BLaER1 (cell line): ENCODE measurements around the gene UNC50.

Experiments
- H3K27ac ChIP-seq: shearing (Covaris generic); formaldehyde crosslinking; 2 replicates; pipeline ENCODE4 v1.8.1; 2022
- H3K27me3 ChIP-seq: shearing (Covaris generic); formaldehyde crosslinking; 2 replicates; pipeline ENCODE4 v1.8.1; 2022
- H3K36me3 ChIP-seq: shearing (Covaris generic); formaldehyde crosslinking; 2 replicates; pipeline ENCODE4 v1.8.1; 2022
- H3K4me1 ChIP-seq: shearing (Covaris generic); formaldehyde crosslinking; 2 replicates; pipeline ENCODE4 v1.8.1; 2022
- H3K4me2 ChIP-seq: shearing (Covaris generic); formaldehyde crosslinking; 2 replicates; pipeline ENCODE4 v1.8.1; 2022
- H3K4me3 ChIP-seq: shearing (Covaris generic); formaldehyde crosslinking; 2 replicates; pipeline ENCODE4 v1.8.1; 2022
- H3K9ac ChIP-seq: shearing (Covaris generic); formaldehyde crosslinking; 2 replicates; pipeline ENCODE4 v1.8.1; 2022
- H3K9me3 ChIP-seq: shearing (Covaris generic); formaldehyde crosslinking; 2 replicates; pipeline ENCODE4 v1.8.1; 2022
- H4K20me1 ChIP-seq: shearing (Covaris generic); formaldehyde crosslinking; 2 replicates; pipeline ENCODE4 v1.8.1; 2022
- Cebpa-rat ChIP-seq: shearing (Covaris generic); IDR thresholded peaks from 2 replicates; pipeline ENCODE4 v1.8.1; 2022

The UNC50 gene

GRCh38 chr2:98565941-98566340, 42.4 kb upstream of the UNC50 start:
- Histone ChIP-seq H3K9me3 (no peaks in the 10 kb centered on the region), H3K27ac (no peak overlapping the region), H3K27me3 (no peaks in the 10 kb centered on the region), H3K4me3 (no peak overlapping the region), H4K20me1 (0 out of 2 replicates have a peak, but pooled peaks cover 10% of the 10 kb centered on the region), H3K4me2 (no peak overlapping the region), H3K4me1 (peaks cover 23% of the 10 kb centered on the region), H3K9ac (no peak overlapping the region), H3K36me3 (peaks cover 83% of the 10 kb centered on the region)
- no peak for TF ChIP-seq Cebpa-rat

DNA sequence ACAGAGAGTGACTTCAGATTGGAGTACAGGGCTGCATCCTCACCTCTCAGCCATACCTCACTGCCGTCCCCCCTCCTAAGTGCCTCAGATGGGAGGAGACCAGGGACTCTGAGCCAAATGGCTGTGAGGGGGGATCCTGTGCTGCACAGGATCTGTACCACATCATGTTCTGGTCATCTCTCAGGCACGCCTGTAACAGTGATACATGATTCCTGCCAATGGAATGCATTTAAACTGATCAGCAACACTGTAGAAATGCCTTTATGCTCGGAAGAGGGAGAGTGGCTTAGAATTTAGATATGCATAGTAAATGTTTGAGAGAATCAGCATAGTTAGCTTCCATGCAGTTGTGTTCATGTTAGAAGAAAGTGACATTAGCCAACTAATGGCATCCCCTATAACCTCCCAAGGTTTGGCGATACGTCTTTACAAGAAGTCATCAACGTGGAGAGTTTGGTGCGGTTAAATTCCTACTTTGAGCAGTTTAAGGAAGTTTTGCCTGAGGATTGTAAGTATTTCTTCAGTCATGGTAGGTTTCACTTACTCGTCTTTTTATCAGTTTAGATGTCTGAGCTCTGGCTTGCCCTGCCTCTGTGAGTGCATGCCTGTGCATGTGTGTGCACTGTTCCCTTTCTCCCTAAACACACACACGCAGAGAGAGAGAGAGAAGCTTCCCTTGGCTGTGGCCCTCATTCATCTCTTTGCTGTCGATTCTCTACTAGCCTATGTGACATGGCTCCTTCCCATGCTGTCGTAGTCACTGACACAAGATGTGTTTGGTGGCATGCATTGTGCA, 40.0 kb upstream of the UNC50 start:
- Histone ChIP-seq H3K9me3 (no peaks in the 10 kb centered on the region), H3K27ac (no peak overlapping the region), H3K27me3 (no peaks in the 10 kb centered on the region), H3K4me3 (no peak overlapping the region), H3K9ac (no peak overlapping the region), H3K36me3 (peaks cover 100% of the 10 kb centered on the region), H4K20me1 (0 out of 2 replicates have a peak, but pooled peaks cover 10% of the 10 kb centered on the region), H3K4me2 (no peak overlapping the region), H3K4me1 (peaks cover 10% of the 10 kb centered on the region; the same call in 1 of the 2 replicates)
- no peak for TF ChIP-seq Cebpa-rat

- no peak for TF ChIP-seq Cebpa-rat
- Histone ChIP-seq H3K27ac (no peak overlapping the region), H4K20me1 (0 out of 2 replicates have a peak, but pooled peaks cover 10% of the 10 kb centered on the region), H3K9me3 (no peaks in the 10 kb centered on the region), H3K4me2 (no peak overlapping the region), H3K36me3 (peaks cover 100% of the 10 kb centered on the region), H3K9ac (no peak overlapping the region), H3K4me1 (peaks cover 10% of the 10 kb centered on the region; the same call in 1 of the 2 replicates), H3K27me3 (no peaks in the 10 kb centered on the region), H3K4me3 (no peak overlapping the region)
Measured at GRCh38 chr2:98569197-98569793, 39.1 kb upstream of the UNC50 start.

DNA sequence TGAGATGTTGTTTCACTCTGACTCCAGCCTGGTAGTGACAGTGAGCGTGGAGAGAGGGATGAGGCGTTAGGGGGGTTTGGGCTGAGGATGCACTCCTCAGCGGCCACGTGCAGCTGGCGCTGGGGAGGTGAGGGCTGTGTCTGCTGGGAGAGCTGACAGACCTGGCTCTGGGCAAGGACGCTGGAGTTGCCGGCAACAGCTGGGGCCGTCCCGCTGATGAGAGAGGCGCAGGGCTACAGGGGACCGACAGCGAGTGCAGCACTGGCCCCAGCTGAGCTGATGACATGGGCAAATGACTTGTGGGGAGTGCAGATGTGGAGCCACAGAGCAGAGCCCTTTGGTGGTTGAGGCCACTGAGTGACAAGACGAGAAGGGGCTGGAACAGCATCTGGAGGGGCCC, 38.5 kb upstream of the UNC50 start:
- 0 out of 2 replicates have a peak, but pooled peaks cover 10% of the 10 kb centered on the region for H4K20me1 ChIP-seq
- no peak overlapping the region for H3K9ac ChIP-seq
- H3K9me3 ChIP-seq: no peaks in the 10 kb centered on the region
- no peak overlapping the region for H3K27ac ChIP-seq
- H3K4me3 ChIP-seq: no peak overlapping the region
- H3K27me3 ChIP-seq: no peaks in the 10 kb centered on the region
- no peak for TF ChIP-seq Cebpa-rat
- no peak overlapping the region for H3K4me2 ChIP-seq
- H3K36me3 ChIP-seq: peaks cover 100% of the 10 kb centered on the region
- peaks cover 3% of the 10 kb centered on the region; the same call in 1 of the 2 replicates for H3K4me1 ChIP-seq

GRCh38 chr2:98570356-98570755, 38.0 kb upstream of the UNC50 start:
- no peak overlapping the region for H3K27ac ChIP-seq
- H3K36me3 ChIP-seq: peaks cover 100% of the 10 kb centered on the region

GRCh38 chr2:98571121-98571701, 37.2 kb upstream of the UNC50 start:
- no peaks in the 10 kb centered on the region for H3K27me3 ChIP-seq
- H3K9me3 ChIP-seq: no peaks in the 10 kb centered on the region
- H3K4me2 ChIP-seq: no peak overlapping the region
- no peak overlapping the region for H3K4me3 ChIP-seq
- no peak overlapping the region for H3K27ac ChIP-seq
- H3K4me1 ChIP-seq: no peaks in the 10 kb centered on the region
- peaks cover 100% of the 10 kb centered on the region for H3K36me3 ChIP-seq
- H4K20me1 ChIP-seq: 0 out of 2 replicates have a peak, but pooled peaks cover 10% of the 10 kb centered on the region
- no peak for TF ChIP-seq Cebpa-rat
- no peak overlapping the region for H3K9ac ChIP-seq

More at GRCh38 chr2:98570356-98570755, 38.0 kb upstream of the UNC50 start:
- Histone ChIP-seq H3K27me3 (no peaks in the 10 kb centered on the region), H3K4me2 (no peak overlapping the region), H3K9me3 (no peaks in the 10 kb centered on the region), H3K9ac (no peak overlapping the region), H3K4me3 (no peak overlapping the region), H4K20me1 (0 out of 2 replicates have a peak, but pooled peaks cover 10% of the 10 kb centered on the region), H3K4me1 (no peaks in the 10 kb centered on the region; the same call in 1 of the 2 replicates)
- TF ChIP-seq Cebpa-rat: no peak

- no peak overlapping the region for H3K9ac ChIP-seq
- H3K4me3 ChIP-seq: no peak overlapping the region
- H3K4me1 ChIP-seq: no peaks in the 10 kb centered on the region
- H3K27me3 ChIP-seq: no peaks in the 10 kb centered on the region
- no peak overlapping the region for H3K27ac ChIP-seq
- 0 out of 2 replicates have a peak, but pooled peaks cover 10% of the 10 kb centered on the region for H4K20me1 ChIP-seq
- no peak for TF ChIP-seq Cebpa-rat
- H3K4me2 ChIP-seq: no peak overlapping the region
- H3K9me3 ChIP-seq: no peaks in the 10 kb centered on the region
- peaks cover 100% of the 10 kb centered on the region for H3K36me3 ChIP-seq
Measured at GRCh38 chr2:98571796-98572195, 36.6 kb upstream of the UNC50 start.

DNA sequence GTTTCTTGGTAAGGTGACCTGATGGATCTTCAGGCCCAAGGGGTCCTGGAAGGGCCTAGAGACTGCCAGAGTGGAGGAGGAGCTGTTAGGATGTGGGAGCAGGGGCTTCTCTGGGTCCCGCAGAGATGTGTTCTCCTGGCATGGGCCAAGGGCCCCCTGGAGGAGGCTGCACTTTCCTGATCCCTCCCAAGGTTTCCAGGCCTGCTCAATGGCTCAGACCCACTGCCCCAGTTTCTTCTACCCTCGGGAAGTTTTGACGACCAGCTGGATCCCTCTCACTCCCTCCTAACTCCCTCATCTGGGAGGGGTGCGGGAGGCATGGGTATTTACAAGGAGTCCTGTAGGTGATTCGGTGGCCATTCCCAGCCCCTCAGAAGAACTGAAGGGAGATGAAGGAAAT, 36.2 kb upstream of the UNC50 start:
- Histone ChIP-seq H3K4me3 (no peak overlapping the region), H3K36me3 (peaks cover 100% of the 10 kb centered on the region), H3K27me3 (no peaks in the 10 kb centered on the region), H3K27ac (no peak overlapping the region), H3K4me1 (no peaks in the 10 kb centered on the region), H3K9me3 (no peaks in the 10 kb centered on the region), H4K20me1 (0 out of 2 replicates have a peak, but pooled peaks cover 10% of the 10 kb centered on the region), H3K9ac (no peak overlapping the region), H3K4me2 (no peak overlapping the region)
- no peak for TF ChIP-seq Cebpa-rat

DNA sequence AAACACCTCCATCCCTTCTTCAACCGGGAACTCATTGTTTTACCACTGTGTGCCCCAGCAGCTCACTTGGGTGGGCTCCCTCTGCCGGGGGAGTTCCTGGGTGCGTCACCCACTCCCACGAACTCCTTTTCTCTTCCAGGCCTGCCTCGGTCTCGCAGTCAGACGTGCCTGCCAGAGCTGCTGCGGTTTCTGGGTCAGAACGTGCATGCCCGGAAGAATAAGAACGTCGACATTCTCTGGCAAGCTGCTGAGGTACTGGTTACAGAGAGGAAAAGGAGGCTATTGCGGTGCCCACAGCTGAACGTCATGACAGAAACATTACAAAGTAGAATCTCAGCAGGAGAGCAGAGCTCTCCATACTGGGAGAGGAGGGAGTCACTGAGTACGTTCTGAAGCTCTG, 35.7 kb upstream of the UNC50 start:
- Histone ChIP-seq H3K27ac (no peak overlapping the region), H3K4me1 (no peaks in the 10 kb centered on the region), H3K9me3 (no peaks in the 10 kb centered on the region), H3K27me3 (no peaks in the 10 kb centered on the region), H3K9ac (no peak overlapping the region), H3K4me2 (no peak overlapping the region), H3K36me3 (peaks cover 100% of the 10 kb centered on the region), H3K4me3 (no peak overlapping the region), H4K20me1 (0 out of 2 replicates have a peak, but pooled peaks cover 6% of the 10 kb centered on the region)
- TF ChIP-seq Cebpa-rat: no peak

DNA sequence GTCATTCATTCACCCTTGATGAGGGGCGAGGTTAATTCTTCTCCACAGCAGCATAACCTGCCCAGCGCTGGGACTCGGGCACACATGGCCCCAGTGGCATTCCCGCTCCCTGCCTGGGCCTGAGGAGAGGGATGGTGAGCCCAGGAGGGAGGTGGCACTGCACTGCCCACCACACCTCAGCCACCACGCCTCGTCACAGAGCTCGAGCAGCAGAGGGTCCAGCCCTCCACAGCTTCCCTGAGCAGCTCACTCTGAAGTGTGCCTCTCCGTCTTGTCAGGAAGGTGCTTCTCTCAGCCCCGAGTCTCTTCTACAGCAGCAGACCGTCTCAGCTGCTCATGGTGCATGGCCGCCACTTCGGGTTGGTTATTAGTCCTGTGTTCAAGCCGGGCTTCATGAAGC, 35.0 kb upstream of the UNC50 start:
- H3K27me3 ChIP-seq: no peaks in the 10 kb centered on the region
- no peaks in the 10 kb centered on the region for H3K9me3 ChIP-seq
- no peak overlapping the region for H3K27ac ChIP-seq
- no peak overlapping the region for H3K9ac ChIP-seq
- no peaks in the 10 kb centered on the region for H4K20me1 ChIP-seq
- no peaks in the 10 kb centered on the region for H3K4me1 ChIP-seq
- no peak overlapping the region for H3K4me2 ChIP-seq
- no peak overlapping the region for H3K4me3 ChIP-seq
- no peak for TF ChIP-seq Cebpa-rat
- H3K36me3 ChIP-seq: peaks cover 100% of the 10 kb centered on the region
